H9 (cell line): ENCODE measurements around the gene ARHGAP10. TPM values are rescaled to one million over a fixed set of nuclear protein-coding genes. Genes with fewer than 3 reads are reported as not detected.
A peak's percentile ranks its signal among the peaks of the same experiment; 100 is the strongest.

Source experiments
- DNase-seq: peaks from one replicate; pipeline ENCODE4 v3.0.0-alpha.2; 2017
- H2AFZ ChIP-seq: one replicate; pipeline ENCODE4 v1.6.1; 2013; ENCODE audit warnings: mild to moderate bottlenecking, low read length, control low read depth, moderate library complexity
- H2AK5ac ChIP-seq: 2 replicates; pipeline ENCODE4 v1.6.1; 2013; ENCODE audit warnings: low read length, control low read depth, mixed read lengths; ENCODE audit not compliant: insufficient read length
- H2BK120ac ChIP-seq: one replicate; pipeline ENCODE4 v1.6.1; 2013; ENCODE audit warnings: low read depth, mild to moderate bottlenecking, low read length, control low read depth, inconsistent platforms; ENCODE audit not compliant: poor library complexity, severe bottlenecking
- H2BK12ac ChIP-seq: 2 replicates; pipeline ENCODE4 v1.6.1; 2013; ENCODE audit warnings: low read length, control low read depth, mixed read lengths, low read depth; ENCODE audit not compliant: insufficient read length
- H2BK15ac ChIP-seq: 2 replicates; pipeline ENCODE4 v1.6.1; 2013; ENCODE audit warnings: low read depth, low read length, control low read depth
- H2BK20ac ChIP-seq: one replicate; pipeline ENCODE4 v1.6.1; 2013; ENCODE audit warnings: low read depth, mild to moderate bottlenecking, low read length, control low read depth, inconsistent platforms; ENCODE audit not compliant: poor library complexity, severe bottlenecking
- H2BK5ac ChIP-seq: 2 replicates; pipeline ENCODE4 v1.6.1; 2013; ENCODE audit warnings: low read length, control low read depth, mixed read lengths; ENCODE audit not compliant: insufficient read length
- H3K14ac ChIP-seq: 2 replicates; pipeline ENCODE4 v1.6.1; 2013; ENCODE audit warnings: low read length, control low read depth; ENCODE audit not compliant: insufficient read depth
- H3K18ac ChIP-seq: 2 replicates; pipeline ENCODE4 v1.6.1; 2013; ENCODE audit warnings: low read depth, mild to moderate bottlenecking, mixed read lengths, low read length, control low read depth; ENCODE audit not compliant: insufficient read length
- H3K23ac ChIP-seq: 2 replicates; pipeline ENCODE4 v1.6.1; 2013; ENCODE audit warnings: low read length, control low read depth, mixed read lengths, low read depth; ENCODE audit not compliant: insufficient read length
- H3K23me2 ChIP-seq: 2 replicates; pipeline ENCODE4 v1.6.1; 2013; ENCODE audit warnings: low read depth, mild to moderate bottlenecking, mixed read lengths, low read length, control low read depth; ENCODE audit not compliant: insufficient read length, poor library complexity, severe bottlenecking
- H3K27ac ChIP-seq: 2 replicates; pipeline ENCODE4 v1.5.1; 2013; ENCODE audit warnings: low read length, control low read depth, mixed read lengths, low read depth; ENCODE audit not compliant: insufficient read length
- H3K27me3 ChIP-seq: 2 replicates; pipeline ENCODE4 v1.6.1; 2013; ENCODE audit warnings: low read length, control low read depth, inconsistent platforms; ENCODE audit not compliant: insufficient read depth
- H3K4ac ChIP-seq: 2 replicates; pipeline ENCODE4 v1.6.1; 2013; ENCODE audit warnings: low read depth, mild to moderate bottlenecking, control low read depth, inconsistent platforms, low read length, moderate library complexity
- H3K4me1 ChIP-seq: 2 replicates; pipeline ENCODE4 v1.6.1; 2013; ENCODE audit warnings: low read length, control low read depth, inconsistent platforms; ENCODE audit not compliant: insufficient read depth
- H3K4me2 ChIP-seq: 2 replicates; pipeline ENCODE4 v1.6.1; 2013; ENCODE audit warnings: low read length, control low read depth, mixed read lengths; ENCODE audit not compliant: insufficient read length, insufficient read depth
- H3K56ac ChIP-seq: 2 replicates; pipeline ENCODE4 v1.6.1; 2013; ENCODE audit warnings: low read depth, mild to moderate bottlenecking, mixed read lengths, low read length, control low read depth; ENCODE audit not compliant: insufficient read length
- H3K79me1 ChIP-seq: 2 replicates; pipeline ENCODE4 v1.6.1; 2013; ENCODE audit warnings: low read depth, mild to moderate bottlenecking, moderate library complexity, low read length, control low read depth, inconsistent platforms; ENCODE audit not compliant: insufficient read depth, poor library complexity, severe bottlenecking
- H3K79me2 ChIP-seq: 2 replicates; pipeline ENCODE4 v1.6.1; 2013; ENCODE audit warnings: low read length, control low read depth, inconsistent platforms; ENCODE audit not compliant: insufficient read depth
- H3K9ac ChIP-seq: 2 replicates; pipeline ENCODE4 v1.6.1; 2013; ENCODE audit warnings: low read length, control low read depth, mixed read lengths; ENCODE audit not compliant: insufficient read length; ENCODE audit errors: extremely low read depth
- H3K9me3 ChIP-seq: one replicate; pipeline ENCODE4 v1.6.1; 2013; ENCODE audit warnings: low read depth, low read length, inconsistent platforms; ENCODE audit not compliant: control insufficient read depth
- H3T11ph ChIP-seq: one replicate; pipeline ENCODE4 v1.6.1; 2013; ENCODE audit warnings: mild to moderate bottlenecking, low read length, control low read depth, inconsistent platforms
- H4K20me1 ChIP-seq: one replicate; pipeline ENCODE4 v1.6.1; 2013; ENCODE audit not compliant: control insufficient read depth, insufficient read length, insufficient read depth
- H4K5ac ChIP-seq: 2 replicates; pipeline ENCODE4 v1.6.1; 2013; ENCODE audit warnings: low read depth, mild to moderate bottlenecking, mixed read lengths, low read length, control low read depth; ENCODE audit not compliant: insufficient read length
- H4K8ac ChIP-seq: replicated peaks from 2 replicates; pipeline ENCODE4 v1.6.1; 2013; ENCODE audit warnings: low read length, control low read depth, mixed read lengths, low read depth; ENCODE audit not compliant: insufficient read length
- H4K91ac ChIP-seq: 2 replicates; pipeline ENCODE4 v1.6.1; 2013; ENCODE audit warnings: low read depth, mild to moderate bottlenecking, moderate library complexity, mixed read lengths, low read length, control low read depth; ENCODE audit not compliant: insufficient read length
- H3K27ac Mint-ChIP-seq, 3 experiments: 2 replicates in 2 of 3; 3 replicates in 1 of 3; pipeline ENCODE4 v1.8.0; 2020 to 2021; ENCODE audit warnings: mixed read lengths in 3 of 3, mild to moderate bottlenecking in 1 of 3, moderate library complexity in 1 of 3
- H3K27me3 Mint-ChIP-seq: 2 replicates; pipeline ENCODE4 v1.8.0; 2021; ENCODE audit warnings: low read depth, mild to moderate bottlenecking, moderate library complexity, mixed read lengths
- H3K36me3 Mint-ChIP-seq, 3 experiments: 2 replicates in 2 of 3; 3 replicates in 1 of 3; pipeline ENCODE4 v1.8.0; 2020 to 2021; ENCODE audit warnings: low read depth in 3 of 3, mixed read lengths in 3 of 3; ENCODE audit not compliant: insufficient read depth in 1 of 3
- H3K4me1 Mint-ChIP-seq, 2 experiments: 2 replicates each; pipeline ENCODE4 v1.8.0; 2020; ENCODE audit warnings: mixed read lengths in 2 of 2
- H3K4me3 Mint-ChIP-seq, 2 experiments: 2 replicates in 1 of 2; 3 replicates in 1 of 2; pipeline ENCODE4 v1.8.0; 2020 to 2021; ENCODE audit warnings: mild to moderate bottlenecking in 2 of 2, mixed read lengths in 2 of 2, moderate library complexity in 1 of 2
- H3K9me3 Mint-ChIP-seq, 2 experiments: 2 replicates in 1 of 2; 3 replicates in 1 of 2; pipeline ENCODE4 v1.8.0; 2020; ENCODE audit warnings: mild to moderate bottlenecking in 2 of 2, mixed read lengths in 2 of 2, moderate library complexity in 1 of 2
- WGBS: extraction: QIAGEN DNeasy Blood & Tissue Kit; methylation state at CpG from one replicate; pipeline ENCODE4 v1.1.7; 2013; ENCODE audit warnings: missing lambda C conversion rate, low lambda C conversion rate, mixed read lengths; ENCODE audit not compliant: insufficient read length; ENCODE audit errors: extremely low coverage; 5-methylcytosine and 5-hydroxymethylcytosine counted together
- total RNA-seq: library from RNA; stranded (reverse); gene quantifications from 2 replicates; pipeline ENCODE4 v1.2.1, GENCODE V29; 2021
- TF ChIP-seq, protein P1 (sequence below): fragments of 200-600 bp; sonication (generic); conservative IDR thresholded peaks from 3 replicates; pipeline ENCODE4 v1.8.0; 2021; ENCODE audit warnings: antibody characterized with exemption, mild to moderate bottlenecking

The ARHGAP10 gene
- total RNA-seq, 1 experiment from 2014 or later = 7.8 TPM

DNA sequence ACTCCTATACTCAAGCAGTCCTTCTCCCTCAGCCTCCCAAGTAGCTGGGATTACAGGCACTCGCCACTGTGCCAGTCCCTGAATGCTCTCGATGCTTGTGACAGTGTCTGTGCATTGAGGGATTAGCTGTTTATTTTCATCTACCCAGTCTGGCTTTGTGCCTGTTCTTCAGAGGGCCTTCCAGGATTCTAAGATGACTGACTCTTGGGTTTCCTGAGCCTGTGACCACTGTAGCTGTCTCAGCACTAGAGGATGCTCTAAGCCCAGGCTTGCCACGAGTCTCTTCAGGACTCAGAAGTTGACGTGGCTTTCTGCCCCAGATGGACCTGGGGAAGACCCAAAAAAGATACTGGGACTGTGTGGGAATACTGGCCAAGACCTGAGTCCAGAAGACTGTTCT, 201.4 kb downstream of the ARHGAP10 start:
- H3T11ph ChIP-seq = no peak overlapping the region
- no peak overlapping the region for H3K27ac ChIP-seq
- H2BK15ac ChIP-seq = no peak overlapping the region
- H3K18ac ChIP-seq = no peak overlapping the region
- Mint-ChIP-seq H3K4me3 (no peak overlapping the region), H3K27me3 (no peaks in the 10 kb centered on the region), H3K4me1 (peaks cover 2 to 4% of the 10 kb centered on the region in 2 experiments), H3K27ac (no peak overlapping the region), H3K36me3 (no peaks in the 10 kb centered on the region; a peak in 2 of 7 replicates), H3K9me3 (no peaks in the 10 kb centered on the region)
- H2BK20ac ChIP-seq = no peak overlapping the region
- H3K56ac ChIP-seq = no peak overlapping the region
- TF ChIP-seq, protein P1, sequence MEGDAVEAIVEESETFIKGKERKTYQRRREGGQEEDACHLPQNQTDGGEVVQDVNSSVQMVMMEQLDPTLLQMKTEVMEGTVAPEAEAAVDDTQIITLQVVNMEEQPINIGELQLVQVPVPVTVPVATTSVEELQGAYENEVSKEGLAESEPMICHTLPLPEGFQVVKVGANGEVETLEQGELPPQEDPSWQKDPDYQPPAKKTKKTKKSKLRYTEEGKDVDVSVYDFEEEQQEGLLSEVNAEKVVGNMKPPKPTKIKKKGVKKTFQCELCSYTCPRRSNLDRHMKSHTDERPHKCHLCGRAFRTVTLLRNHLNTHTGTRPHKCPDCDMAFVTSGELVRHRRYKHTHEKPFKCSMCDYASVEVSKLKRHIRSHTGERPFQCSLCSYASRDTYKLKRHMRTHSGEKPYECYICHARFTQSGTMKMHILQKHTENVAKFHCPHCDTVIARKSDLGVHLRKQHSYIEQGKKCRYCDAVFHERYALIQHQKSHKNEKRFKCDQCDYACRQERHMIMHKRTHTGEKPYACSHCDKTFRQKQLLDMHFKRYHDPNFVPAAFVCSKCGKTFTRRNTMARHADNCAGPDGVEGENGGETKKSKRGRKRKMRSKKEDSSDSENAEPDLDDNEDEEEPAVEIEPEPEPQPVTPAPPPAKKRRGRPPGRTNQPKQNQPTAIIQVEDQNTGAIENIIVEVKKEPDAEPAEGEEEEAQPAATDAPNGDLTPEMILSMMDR = peak; percentile 42; the same call in 2 of the 3 replicates
- no peak overlapping the region for H4K8ac ChIP-seq
- no peaks in the 10 kb centered on the region for H3K79me2 ChIP-seq
- WGBS = no CpG with 5 or more reads among the region's 4 CpGs
- no peak overlapping the region for H3K14ac ChIP-seq
- H4K91ac ChIP-seq = no peak overlapping the region
- H2BK5ac ChIP-seq = no peak overlapping the region
- no peak overlapping the region for H4K5ac ChIP-seq
- no peak overlapping the region for H2AK5ac ChIP-seq
- H3K4ac ChIP-seq = no peak overlapping the region
- H3K27me3 ChIP-seq = no peaks in the 10 kb centered on the region
- H2BK120ac ChIP-seq = no peak overlapping the region
- H3K4me2 ChIP-seq = no peak overlapping the region
- DNase-seq = no peak
- no peaks in the 10 kb centered on the region for H3K9me3 ChIP-seq
- H3K9ac ChIP-seq = no peak overlapping the region
- no peaks in the 10 kb centered on the region; the same call in 1 of the 2 replicates for H3K4me1 ChIP-seq
- H3K23me2 ChIP-seq = no peaks in the 10 kb centered on the region
- H3K23ac ChIP-seq = no peak overlapping the region
- H2BK12ac ChIP-seq = no peak overlapping the region
- no peaks in the 10 kb centered on the region for H4K20me1 ChIP-seq
- no peaks in the 10 kb centered on the region for H3K79me1 ChIP-seq
- H2AFZ ChIP-seq = no peak overlapping the region
